ENCODE measurements around the gene ZFP82. TPM values are rescaled to one million over a fixed set of nuclear protein-coding genes. Genes with fewer than 3 reads are reported as not detected.
A peak's percentile ranks its signal among the peaks of the same experiment; 100 is the strongest.

Gene ZFP82
- total RNA-seq, 1 experiment from 2014 or later, result not detected

GRCh38 chr19:36379510-36379819, 39.0 kb downstream of the ZFP82 start:
- Mint-ChIP-seq H3K4me1 (ENCODE audit: low read depth, unreplicated experiment) (peaks cover 13% of the 10 kb centered on the region), H3K27me3 (ENCODE audit: unreplicated experiment) (no peaks in the 10 kb centered on the region), H3K4me3 (ENCODE audit: low read depth, unreplicated experiment) (peak overlapping the region; percentile 73), H3K27ac (ENCODE audit: unreplicated experiment) (no peak overlapping the region), H3K36me3 (ENCODE audit: insufficient read depth, unreplicated experiment) (peaks cover 23% of the 10 kb centered on the region), H3K9me3 (ENCODE audit: low read depth, unreplicated experiment) (peaks cover 8% of the 10 kb centered on the region)
- BruUV-seq (replicated peaks), result no TSS peak
- intact Hi-C loops (cut with micrococcal nuclease; ENCODE audit: unreplicated experiment), result no loop called here
- DNase-seq, result no peak
- TF ChIP-seq CTCF (IDR thresholded peaks at IDR 0.05; ENCODE audit: unreplicated experiment), result no peak
- CTCF ChIA-PET, result no interaction called here

- intact Hi-C loops (cut with micrococcal nuclease; ENCODE audit: unreplicated experiment), result no loop called here
- DNase-seq, result peak; percentile 97
- Mint-ChIP-seq H3K36me3 (ENCODE audit: insufficient read depth, unreplicated experiment) (peaks cover 23% of the 10 kb centered on the region), H3K27ac (ENCODE audit: unreplicated experiment) (peak within 1 kb of the TSS; percentile 40), H3K27me3 (ENCODE audit: unreplicated experiment) (no peaks in the 10 kb centered on the region), H3K4me3 (ENCODE audit: low read depth, unreplicated experiment) (peak within 1 kb of the TSS; percentile 73), H3K9me3 (ENCODE audit: low read depth, unreplicated experiment) (peaks cover 8% of the 10 kb centered on the region), H3K4me1 (ENCODE audit: low read depth, unreplicated experiment) (peaks cover 13% of the 10 kb centered on the region)
- TF ChIP-seq CTCF (IDR thresholded peaks at IDR 0.05; ENCODE audit: unreplicated experiment), result no peak
- no TSS peak for BruUV-seq (replicated peaks)
- CTCF ChIA-PET, result interaction anchor here (0.6 to 1.0 kb wide), 2 partner anchors 18 to 54 kb away, joined by 3 to 4 read pairs; no protein-coding TSS in a partner anchor
Observed at GRCh38 chr19:36378625-36379509, 39.6 kb downstream of the ZFP82 start, which contains the start of gene ZFP14. TSS of gene ZFP14 (minus strand) at chr19:36379201. CDS start at chr19:36367892, 11,309 bp downstream.

- H3K27me3 Mint-ChIP-seq (ENCODE audit: unreplicated experiment), result no peaks in the 10 kb centered on the region
- peaks cover 5% of the 10 kb centered on the region for H3K9me3 Mint-ChIP-seq (ENCODE audit: low read depth, unreplicated experiment)
- peaks cover 13% of the 10 kb centered on the region for H3K4me1 Mint-ChIP-seq (ENCODE audit: low read depth, unreplicated experiment)
- intact Hi-C loops (cut with micrococcal nuclease; ENCODE audit: unreplicated experiment), result no loop called here
- H3K36me3 Mint-ChIP-seq (ENCODE audit: insufficient read depth, unreplicated experiment), result peaks cover 23% of the 10 kb centered on the region
- no peak for DNase-seq
- BruUV-seq (replicated peaks), result no TSS peak
- CTCF ChIA-PET, result interaction anchor here (1.0 kb wide), 1 partner anchor 19 kb away, joined by 4 read pairs; no protein-coding TSS in a partner anchor
- no peak for TF ChIP-seq CTCF (IDR thresholded peaks at IDR 0.05; ENCODE audit: unreplicated experiment)
- H3K27ac Mint-ChIP-seq (ENCODE audit: unreplicated experiment), result peak overlapping the region; percentile 40
- peak overlapping the region; percentile 73 for H3K4me3 Mint-ChIP-seq (ENCODE audit: low read depth, unreplicated experiment)
Observed at GRCh38 chr19:36377541-36378178, 40.8 kb downstream of the ZFP82 start.

GRCh38 chr19:36373638-36374156, 44.7 kb downstream of the ZFP82 start:
- Mint-ChIP-seq H3K27ac (ENCODE audit: unreplicated experiment) (no peak overlapping the region), H3K4me1 (ENCODE audit: low read depth, unreplicated experiment) (peaks cover 13% of the 10 kb centered on the region), H3K9me3 (ENCODE audit: low read depth, unreplicated experiment) (peaks cover 10% of the 10 kb centered on the region), H3K27me3 (ENCODE audit: unreplicated experiment) (no peaks in the 10 kb centered on the region), H3K4me3 (ENCODE audit: low read depth, unreplicated experiment) (no peak overlapping the region), H3K36me3 (ENCODE audit: insufficient read depth, unreplicated experiment) (peaks cover 12% of the 10 kb centered on the region)
- CTCF ChIA-PET, result no interaction called here
- no peak for DNase-seq
- no peak for TF ChIP-seq CTCF (IDR thresholded peaks at IDR 0.05; ENCODE audit: unreplicated experiment)
- no TSS peak for BruUV-seq (replicated peaks)
- intact Hi-C loops (cut with micrococcal nuclease; ENCODE audit: unreplicated experiment), result no loop called here

Data from Calu3 (cell line).